Measurements from ENCODE around the gene EEF2.

Gene EEF2

GRCh38 chr19:3931041-3931440, 54.2 kb downstream of the EEF2 start:
- Histone ChIP-seq H3K4me3 (ENCODE audit: low read depth, low read length) (no peak overlapping the region), H3K4me1 (ENCODE audit: control insufficient read depth, insufficient read depth, low read length) (no peaks in the 10 kb centered on the region), H3K9ac (ENCODE audit: low read depth, low read length) (no peak overlapping the region), H3K9me3 (ENCODE audit: control insufficient read depth, insufficient read depth, low read length) (no peaks in the 10 kb centered on the region), H3K27ac (ENCODE audit: low read depth, low read length) (no peak overlapping the region), H3K27me3 (ENCODE audit: control insufficient read depth, insufficient read depth, low read length) (no peaks in the 10 kb centered on the region), H3K36me3 (ENCODE audit: control insufficient read depth, insufficient read depth, low read length) (0 out of 2 replicates have a peak, but pooled peaks cover 3% of the 10 kb centered on the region)
